HL-60/S4 (cell line): Measurements from ENCODE around the gene ASIC1.
"Not testable (repeated sequence)": the region's sequence is repeated elsewhere in the genome, so short reads cannot be mapped to it uniquely, and the experiment has no call there.

ENCODE experiments used
- in situ Hi-C: fragments of 300-500 bp; cut with MboI; formaldehyde crosslinking; loops from 2 replicates; pipeline ENCODE4 v1.14.3; 2022; ENCODE audit warnings: low sequenced_read_pairs

The ASIC1 gene

GRCh38 chr12:50057000-50057841, at the start of gene ASIC1:
Gene ASIC1 (plus strand): TSS chr12:50057596. CDS start chr12:50058767, 1,171 bp downstream.
- in situ Hi-C loops, result loop anchor here (25.0 kb wide), 1 partner anchor 95 kb away; the partner anchor contains the start of genes AQP2, AQP5 and AQP6

GRCh38 chr12:50013361-50014147, 43.8 kb upstream of the ASIC1 start:
- in situ Hi-C loops, result no loop called here

GRCh38 chr12:50014342-50014741, 43.1 kb upstream of the ASIC1 start:
- in situ Hi-C loops, result no loop called here

- in situ Hi-C loops, result no loop called here
Observed at GRCh38 chr12:50016501-50017475, 40.6 kb upstream of the ASIC1 start.

GRCh38 chr12:50017641-50018040, 39.8 kb upstream of the ASIC1 start:
- in situ Hi-C loops, result no loop called here

GRCh38 chr12:50018154-50018553, 39.2 kb upstream of the ASIC1 start:
- in situ Hi-C loops, result no loop called here

- in situ Hi-C loops, result no loop called here
Observed at GRCh38 chr12:50018968-50019367, 38.4 kb upstream of the ASIC1 start.

- in situ Hi-C loops, result no loop called here
Observed at GRCh38 chr12:50019524-50019923, 37.9 kb upstream of the ASIC1 start.

GRCh38 chr12:50021031-50021430, 36.4 kb upstream of the ASIC1 start:
- in situ Hi-C loops, result no loop called here

GRCh38 chr12:50022903-50023302, 34.5 kb upstream of the ASIC1 start:
- in situ Hi-C loops, result no loop called here

- in situ Hi-C loops, result no loop called here
Observed at GRCh38 chr12:50024227-50024626, 33.2 kb upstream of the ASIC1 start.

GRCh38 chr12:50024805-50025186, 32.6 kb upstream of the ASIC1 start:
- in situ Hi-C loops, result no loop called here

GRCh38 chr12:50025187-50026059, 32.0 kb upstream of the ASIC1 start, which contains the start of gene RACGAP1:
Gene RACGAP1 (minus strand): TSS chr12:50025494. CDS start chr12:50016715, 8,779 bp downstream.
- in situ Hi-C loops, result no loop called here

GRCh38 chr12:50026691-50027090, 30.7 kb upstream of the ASIC1 start:
- in situ Hi-C loops, result no loop called here

GRCh38 chr12:50030449-50030848, 26.9 kb upstream of the ASIC1 start:
- in situ Hi-C loops, result not testable (repeated sequence)

GRCh38 chr12:50032515-50032853, 24.9 kb upstream of the ASIC1 start:
- in situ Hi-C loops, result no loop called here

GRCh38 chr12:50032854-50033581, 24.4 kb upstream of the ASIC1 start:
- in situ Hi-C loops, result no loop called here

GRCh38 chr12:50038336-50038735, 19.1 kb upstream of the ASIC1 start:
- in situ Hi-C loops, result no loop called here

- in situ Hi-C loops, result no loop called here
Observed at GRCh38 chr12:50039151-50039835, 18.1 kb upstream of the ASIC1 start.
